Cardiac muscle cell (in vitro differentiated cells and primary cell): ENCODE measurements around the gene PER1. TPM values are rescaled to one million over a fixed set of nuclear protein-coding genes. Genes with fewer than 3 reads are reported as not detected.

ENCODE experiments used
- DNase-seq, 2 donors: peaks; one replicate each; pipeline versions ENCODE4 v3.0.0 to v3.0.0-alpha.2; 2010 to 2017; ENCODE audit warnings: low read depth in 1 of 2, low spot score in 1 of 2
- H3K27ac ChIP-seq: fragments of 200-600 bp; sonication (generic); 2 replicates; pipeline ENCODE4 v1.5.1; 2016
- H3K27me3 ChIP-seq: fragments of 200-600 bp; sonication (generic); 2 replicates; pipeline ENCODE4 v1.6.0; 2016; ENCODE audit warnings: control low read depth
- H3K36me3 ChIP-seq: fragments of 200-600 bp; sonication (generic); 2 replicates; pipeline ENCODE4 v1.5.1; 2016; ENCODE audit warnings: control low read depth
- H3K4me1 ChIP-seq: fragments of 200-600 bp; sonication (generic); 2 replicates; pipeline ENCODE4 v1.8.1; 2017; ENCODE audit warnings: low read depth, mild to moderate bottlenecking, mixed run types
- H3K4me3 ChIP-seq: fragments of 200-600 bp; sonication (generic); 2 replicates; pipeline ENCODE4 v1.5.1; 2016; ENCODE audit warnings: mild to moderate bottlenecking
- H3K9me3 ChIP-seq: fragments of 200-600 bp; sonication (generic); 2 replicates; pipeline ENCODE4 v1.5.1; 2017; ENCODE audit warnings: low read depth, mild to moderate bottlenecking, control low read depth
- polyA plus RNA-seq: library from polyadenylated mRNA; unstranded; fragments of >200 nt; fragmentation: Nextera tagmentation; extraction: Ambion mirVana; gene quantifications from 2 replicates; pipeline ENCODE4 v1.2.1, GENCODE V29; 2016
- total RNA-seq: library from RNA; depleted of rRNA; stranded (reverse); fragments of >200 nt; gene quantifications from 2 replicates; pipeline ENCODE4 v1.2.3, GENCODE V29; 2016
- TF ChIP-seq, protein P1 (sequence below): IDR thresholded peaks from 2 replicates; pipeline ENCODE4 v1.5.1; 2012; ENCODE audit warnings: low read depth, mild to moderate bottlenecking, low read length

The PER1 gene
- total and polyA plus RNA-seq, 2 experiments from 2014 or later: 28.2 to 51.9 TPM

DNA sequence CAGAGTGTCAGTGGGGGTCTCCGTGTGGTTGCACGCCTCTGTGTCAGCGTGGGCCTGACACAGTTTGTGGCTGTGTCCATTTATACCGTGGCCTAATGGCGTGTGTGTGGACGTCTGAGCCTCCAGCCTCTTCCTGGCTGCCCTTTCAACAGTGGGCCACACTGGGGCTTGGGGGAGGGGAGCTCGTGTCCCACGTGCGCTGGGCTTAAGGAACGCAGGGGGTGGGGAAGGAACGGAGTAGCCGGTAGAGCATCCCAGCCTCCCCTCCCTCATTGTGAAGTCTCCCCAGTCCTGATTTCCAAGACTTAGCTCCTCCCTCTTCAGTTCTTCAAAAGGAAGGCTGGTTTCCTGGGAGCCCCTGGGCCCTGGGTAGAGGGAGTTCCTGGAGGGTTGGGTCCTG lies 18.8 kb downstream of the PER1 start:
- Histone ChIP-seq H3K4me1 (no peaks in the 10 kb centered on the region), H3K36me3 (no peaks in the 10 kb centered on the region), H3K9me3 (no peaks in the 10 kb centered on the region), H3K4me3 (no peak overlapping the region), H3K27me3 (no peaks in the 10 kb centered on the region), H3K27ac (no peak overlapping the region)
- TF ChIP-seq, protein P1, sequence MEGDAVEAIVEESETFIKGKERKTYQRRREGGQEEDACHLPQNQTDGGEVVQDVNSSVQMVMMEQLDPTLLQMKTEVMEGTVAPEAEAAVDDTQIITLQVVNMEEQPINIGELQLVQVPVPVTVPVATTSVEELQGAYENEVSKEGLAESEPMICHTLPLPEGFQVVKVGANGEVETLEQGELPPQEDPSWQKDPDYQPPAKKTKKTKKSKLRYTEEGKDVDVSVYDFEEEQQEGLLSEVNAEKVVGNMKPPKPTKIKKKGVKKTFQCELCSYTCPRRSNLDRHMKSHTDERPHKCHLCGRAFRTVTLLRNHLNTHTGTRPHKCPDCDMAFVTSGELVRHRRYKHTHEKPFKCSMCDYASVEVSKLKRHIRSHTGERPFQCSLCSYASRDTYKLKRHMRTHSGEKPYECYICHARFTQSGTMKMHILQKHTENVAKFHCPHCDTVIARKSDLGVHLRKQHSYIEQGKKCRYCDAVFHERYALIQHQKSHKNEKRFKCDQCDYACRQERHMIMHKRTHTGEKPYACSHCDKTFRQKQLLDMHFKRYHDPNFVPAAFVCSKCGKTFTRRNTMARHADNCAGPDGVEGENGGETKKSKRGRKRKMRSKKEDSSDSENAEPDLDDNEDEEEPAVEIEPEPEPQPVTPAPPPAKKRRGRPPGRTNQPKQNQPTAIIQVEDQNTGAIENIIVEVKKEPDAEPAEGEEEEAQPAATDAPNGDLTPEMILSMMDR: no peak
- DNase-seq: no peak

DNA sequence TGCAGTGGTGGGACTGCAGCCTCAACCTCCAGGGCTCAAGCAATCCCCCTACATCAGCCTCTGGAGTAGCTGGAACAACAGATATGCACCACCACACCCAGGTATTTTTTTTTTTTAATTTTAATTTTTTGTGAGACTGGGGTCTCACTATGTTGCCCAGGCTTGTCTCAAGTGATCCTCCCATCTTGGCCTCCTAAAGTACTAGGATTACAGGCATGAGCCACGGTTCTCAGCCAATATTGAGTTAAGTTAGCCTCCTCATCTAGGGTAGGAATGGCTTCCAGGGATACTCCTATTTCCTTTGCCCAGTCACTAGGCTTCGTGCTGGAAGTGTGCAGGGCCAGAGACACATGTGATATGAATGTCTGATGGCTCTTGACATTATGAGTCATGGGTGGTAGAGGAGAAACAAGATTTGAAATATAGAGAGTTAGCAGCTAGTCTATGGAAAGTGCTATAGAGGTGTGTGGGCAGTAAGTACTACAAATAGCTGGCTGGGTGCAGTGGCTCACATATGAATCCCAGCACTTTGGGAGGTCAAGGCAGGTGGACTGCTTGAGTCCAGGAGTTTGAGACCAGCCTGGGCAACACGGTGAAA lies 20.3 kb downstream of the PER1 start:
- Histone ChIP-seq H3K4me3 (no peak overlapping the region), H3K4me1 (peaks cover 2% of the 10 kb centered on the region), H3K27me3 (no peaks in the 10 kb centered on the region), H3K9me3 (no peaks in the 10 kb centered on the region), H3K36me3 (no peaks in the 10 kb centered on the region), H3K27ac (no peak overlapping the region)
- no peak for DNase-seq
- TF ChIP-seq, protein P1: no peak

DNA sequence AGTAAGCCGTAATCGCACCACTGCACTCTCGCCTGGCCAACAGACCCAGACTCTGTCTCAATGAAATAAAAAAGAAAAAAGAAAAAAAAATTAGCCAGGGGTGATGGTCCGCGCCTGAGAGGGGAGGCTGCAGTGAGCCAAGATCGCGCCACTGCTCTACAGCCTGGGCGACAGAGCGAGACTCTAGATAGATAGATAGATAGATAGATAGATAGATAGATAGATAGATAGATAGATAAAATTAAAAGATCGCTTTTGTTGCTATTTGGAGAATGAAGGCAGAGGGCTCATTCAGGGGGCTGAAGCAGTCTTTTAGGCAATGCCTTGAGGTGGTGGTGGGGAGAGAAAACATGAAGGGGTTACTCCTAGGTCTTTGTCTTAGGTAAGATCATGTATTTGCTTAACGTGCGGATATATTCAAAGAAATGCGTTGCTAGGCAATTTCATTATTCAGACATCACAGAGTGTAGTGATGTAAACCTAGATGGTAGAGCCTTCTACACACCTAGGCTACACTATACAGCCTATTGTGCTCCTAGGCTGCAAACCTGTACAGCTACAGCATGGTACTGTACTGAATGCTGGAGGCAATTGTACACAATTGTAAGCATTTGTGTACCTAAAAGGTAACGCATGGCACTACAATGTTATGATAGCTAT lies 23.9 kb downstream of the PER1 start:
- Histone ChIP-seq H3K36me3 (no peaks in the 10 kb centered on the region), H3K27me3 (peaks cover 24% of the 10 kb centered on the region), H3K27ac (no peak overlapping the region), H3K9me3 (no peaks in the 10 kb centered on the region), H3K4me1 (peaks cover 4% of the 10 kb centered on the region), H3K4me3 (no peak overlapping the region)
- no peak for DNase-seq
- TF ChIP-seq, protein P1: no peak

DNA sequence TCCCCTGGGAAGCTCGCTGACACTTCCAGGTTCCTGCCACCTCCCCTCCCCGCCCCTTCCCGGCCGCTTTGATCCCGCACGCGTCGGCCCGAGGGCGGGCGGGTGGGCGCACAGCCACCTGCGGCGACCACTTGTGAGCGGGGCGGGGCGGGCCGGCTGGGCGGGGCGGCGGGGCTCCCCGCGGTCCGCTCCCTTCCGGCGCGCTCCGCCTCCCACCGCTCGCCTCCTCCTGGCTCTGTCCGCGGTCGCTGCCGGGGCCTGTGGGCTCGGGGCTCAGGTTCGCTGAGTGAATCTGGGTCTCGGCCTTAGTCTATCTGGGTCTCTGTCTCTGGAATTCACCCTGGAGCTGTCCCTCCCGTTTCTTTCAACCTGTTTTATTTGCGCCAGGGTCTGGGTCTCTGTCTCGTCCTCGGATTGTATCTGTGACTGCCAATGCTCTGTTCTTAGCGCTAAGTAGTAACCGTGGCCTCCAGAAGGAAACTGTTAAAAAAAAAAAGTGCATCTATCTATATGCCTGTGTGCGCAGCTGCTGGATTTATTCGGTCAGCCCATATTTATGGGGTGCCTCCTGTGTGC lies 25.6 kb downstream of the PER1 start:
- peak in 1 of 2 donors; percentile 81 for DNase-seq
- H3K4me3 ChIP-seq: peak overlapping the region; percentile 64
- H3K27me3 ChIP-seq: peaks cover 37% of the 10 kb centered on the region
- TF ChIP-seq, protein P1: no peak
- H3K27ac ChIP-seq: no peak overlapping the region
- peaks cover 4% of the 10 kb centered on the region for H3K4me1 ChIP-seq
- H3K9me3 ChIP-seq: no peaks in the 10 kb centered on the region
- no peaks in the 10 kb centered on the region for H3K36me3 ChIP-seq

DNA sequence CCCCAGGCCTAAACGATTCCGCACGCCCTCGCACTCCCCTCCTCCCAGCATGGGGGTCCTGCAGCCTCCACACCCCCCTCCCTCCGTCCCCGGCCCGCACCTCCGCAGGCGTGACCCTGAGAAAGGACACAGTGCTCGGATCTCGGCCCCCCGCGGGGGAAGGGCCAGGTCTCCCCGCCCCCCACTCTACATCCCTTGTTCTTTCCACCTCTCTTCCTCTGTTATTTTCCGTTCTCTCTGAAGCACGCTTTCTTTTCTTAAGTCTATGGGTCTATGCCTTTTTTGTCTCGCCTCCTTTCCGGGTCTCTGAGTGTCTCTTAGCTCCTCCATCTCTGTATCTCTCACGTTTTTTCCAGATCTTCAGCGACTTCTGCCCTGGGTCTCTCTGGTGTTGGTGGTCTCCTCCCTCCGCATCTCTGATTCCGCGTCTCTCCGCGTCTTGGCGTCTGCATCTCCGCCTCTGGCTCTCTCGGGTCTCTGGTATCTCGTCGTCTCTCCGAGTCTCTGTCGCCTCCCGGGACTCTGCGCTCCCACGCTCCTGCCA lies 26.2 kb downstream of the PER1 start:
- Histone ChIP-seq H3K9me3 (no peaks in the 10 kb centered on the region), H3K36me3 (no peaks in the 10 kb centered on the region), H3K27me3 (peaks cover 37% of the 10 kb centered on the region), H3K4me3 (peak overlapping the region; percentile 64), H3K27ac (no peak overlapping the region), H3K4me1 (peaks cover 4% of the 10 kb centered on the region)
- peak in 1 of 2 donors; percentile 44 for DNase-seq
- TF ChIP-seq, protein P1: no peak
